ENCODE results near the gene PYGM.

The PYGM gene

GRCh38 chr11:64720640-64721358, 39.0 kb downstream of the PYGM start:
- intact Hi-C loops (cut with DNase I; ENCODE audit: low total_unique reads) = loop anchor here (5.0 to 10.0 kb wide), 4 partner anchors 66 to 336 kb away; no protein-coding TSS in a partner anchor
- peaks cover 0 to 7% (median 3%) of the 10 kb centered on the region in 4 donors for H3K4me1 ChIP-seq
- no peaks in the 10 kb centered on the region for H3K9me3 ChIP-seq
- DNase-seq = no peak
- peaks cover 0 to 71% of the 10 kb centered on the region in 2 donors for H3K27me3 ChIP-seq
- no peak for TF ChIP-seq CTCF (IDR thresholded peaks at IDR 0.05)
- no peak overlapping the region for H3K27ac ChIP-seq
- no peaks in the 10 kb centered on the region for H3K36me3 ChIP-seq
- no peak overlapping the region for H3K4me3 ChIP-seq

GRCh38 chr11:64720167-64720566, 39.6 kb downstream of the PYGM start:
- no peak for TF ChIP-seq CTCF (IDR thresholded peaks at IDR 0.05)
- peaks cover 0 to 77% of the 10 kb centered on the region in 2 donors for H3K27me3 ChIP-seq

GRCh38 chr11:64719406-64719805, 40.4 kb downstream of the PYGM start:
- H3K9me3 ChIP-seq = no peaks in the 10 kb centered on the region
- no peak overlapping the region for H3K4me3 ChIP-seq
- no peak for TF ChIP-seq CTCF (IDR thresholded peaks at IDR 0.05)
- no peaks in the 10 kb centered on the region for H3K36me3 ChIP-seq
- intact Hi-C loops (cut with DNase I; ENCODE audit: low total_unique reads) = no loop called here
- H3K27ac ChIP-seq = no peak overlapping the region
- H3K27me3 ChIP-seq = peaks cover 3 to 84% of the 10 kb centered on the region in 2 donors
- H3K4me1 ChIP-seq = peaks cover 0 to 7% (median 3%) of the 10 kb centered on the region in 4 donors
- no peak for DNase-seq

More at GRCh38 chr11:64720167-64720566, 39.6 kb downstream of the PYGM start:
- no peaks in the 10 kb centered on the region for H3K9me3 ChIP-seq
- no peak overlapping the region for H3K4me3 ChIP-seq
- no peak overlapping the region for H3K27ac ChIP-seq
- intact Hi-C loops (cut with DNase I; ENCODE audit: low total_unique reads) = loop anchor here (5.0 to 10.0 kb wide), 4 partner anchors 65 to 335 kb away; no protein-coding TSS in a partner anchor
- DNase-seq = no peak
- peaks cover 0 to 7% (median 3%) of the 10 kb centered on the region in 4 donors for H3K4me1 ChIP-seq
- no peaks in the 10 kb centered on the region for H3K36me3 ChIP-seq

- TF ChIP-seq CTCF (IDR thresholded peaks at IDR 0.05) = no peak
- Histone ChIP-seq H3K4me3 (no peak overlapping the region), H3K27me3 (peaks cover 3 to 91% of the 10 kb centered on the region in 2 donors), H3K4me1 (peaks cover 0 to 8% (median 4%) of the 10 kb centered on the region in 4 donors), H3K36me3 (no peaks in the 10 kb centered on the region), H3K9me3 (no peaks in the 10 kb centered on the region), H3K27ac (no peak overlapping the region)
- DNase-seq = no peak
- intact Hi-C loops (cut with DNase I; ENCODE audit: low total_unique reads) = no loop called here
Observed at GRCh38 chr11:64718780-64719124, 41.0 kb downstream of the PYGM start.

GRCh38 chr11:64718084-64718779, 41.5 kb downstream of the PYGM start:
- H3K4me1 ChIP-seq = peaks cover 0 to 8% (median 5%) of the 10 kb centered on the region in 4 donors
- intact Hi-C loops (cut with DNase I; ENCODE audit: low total_unique reads) = no loop called here
- H3K36me3 ChIP-seq = no peaks in the 10 kb centered on the region
- no peak for TF ChIP-seq CTCF (IDR thresholded peaks at IDR 0.05)
- no peak overlapping the region for H3K4me3 ChIP-seq
- DNase-seq = no peak
- H3K9me3 ChIP-seq = no peaks in the 10 kb centered on the region
- peaks cover 3 to 96% of the 10 kb centered on the region in 2 donors for H3K27me3 ChIP-seq
- H3K27ac ChIP-seq = no peak overlapping the region

Measured in tibial artery (tissue), 4 donors.